Hematopoietic multipotent progenitor cell treated with erythropoietin and hydrocortisone succinate and interleukin-3 and kit ligand, for 4 days (in vitro differentiated cells): ENCODE results near the gene MTREX.
"Not testable (repeated sequence)": the region's sequence is repeated elsewhere in the genome, so short reads cannot be mapped to it uniquely, and the experiment has no call there.

Source experiments
- DNase-seq: peaks from one replicate; pipeline ENCODE4 v3.0.0-alpha.2; 2015

Gene MTREX

DNA sequence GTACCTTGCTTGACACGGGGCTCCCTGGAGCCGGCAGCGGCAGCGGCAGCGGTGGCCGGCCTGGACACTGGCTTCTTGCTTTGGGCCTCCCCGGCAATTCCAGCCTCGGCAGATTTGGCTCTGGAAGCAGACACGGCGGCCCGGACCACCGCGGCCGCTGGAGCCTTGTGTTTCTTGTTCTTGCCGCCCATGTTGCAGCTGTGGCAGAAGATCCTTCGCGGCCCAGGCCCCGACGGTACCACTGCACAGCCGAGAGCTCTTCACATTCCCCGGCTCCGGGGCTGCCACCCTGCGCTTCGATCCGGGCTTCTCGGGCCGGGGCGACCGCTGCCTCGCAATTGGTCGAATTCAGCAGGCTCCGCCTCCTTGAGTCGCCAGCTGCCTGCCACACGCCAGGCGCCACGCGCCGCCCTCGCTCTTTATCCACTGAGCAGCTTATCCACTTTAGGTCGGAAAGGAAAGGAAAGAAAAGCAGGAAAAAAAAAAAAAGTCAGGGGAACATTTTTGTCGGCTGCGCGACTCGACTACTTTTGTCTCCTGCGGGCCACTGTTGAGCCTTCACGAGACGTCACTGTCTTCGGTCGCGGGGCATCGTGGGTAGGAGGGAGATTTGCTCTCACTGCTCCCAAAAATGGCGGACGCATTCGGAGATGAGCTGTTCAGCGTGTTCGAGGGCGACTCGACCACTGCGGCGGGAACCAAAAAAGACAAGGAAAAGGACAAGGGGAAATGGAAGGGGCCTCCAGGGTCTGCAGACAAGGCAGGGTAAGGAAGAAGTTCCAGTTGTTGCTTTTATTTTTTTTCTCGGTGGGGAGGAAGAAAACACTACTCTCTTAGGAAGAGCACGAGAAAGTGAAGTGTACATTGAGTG, at the start of gene MTREX, which contains the start of gene DHX29:
MTREX (plus strand) TSS at position 607 of the 871 bp plus-strand sequence; CDS start at position 632, 25 bp downstream.
DHX29 (minus strand) TSS at position 312 of the 871 bp plus-strand sequence; CDS start at position 191, 121 bp downstream.
- DNase-seq: peak; percentile 96

DNA sequence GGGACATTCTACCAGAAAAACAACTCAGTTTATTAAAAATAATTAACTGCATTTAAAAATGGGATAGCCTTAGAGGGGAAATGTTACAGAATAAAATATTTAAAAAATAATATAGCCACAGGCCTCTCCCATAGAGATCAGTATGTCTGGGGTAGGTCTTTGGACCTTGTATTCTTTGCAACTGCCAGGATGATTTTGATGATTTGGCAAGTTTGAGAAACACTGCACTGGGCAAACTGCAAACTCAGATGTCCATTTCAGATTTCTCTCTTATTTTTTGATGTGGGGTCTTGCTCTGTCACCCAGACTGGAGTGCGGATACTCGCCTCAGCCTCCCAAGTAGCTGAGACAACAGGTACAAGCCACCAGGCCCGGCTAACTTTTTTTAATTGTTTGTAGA, 49.5 kb upstream of the MTREX start:
- no peak for DNase-seq

DNA sequence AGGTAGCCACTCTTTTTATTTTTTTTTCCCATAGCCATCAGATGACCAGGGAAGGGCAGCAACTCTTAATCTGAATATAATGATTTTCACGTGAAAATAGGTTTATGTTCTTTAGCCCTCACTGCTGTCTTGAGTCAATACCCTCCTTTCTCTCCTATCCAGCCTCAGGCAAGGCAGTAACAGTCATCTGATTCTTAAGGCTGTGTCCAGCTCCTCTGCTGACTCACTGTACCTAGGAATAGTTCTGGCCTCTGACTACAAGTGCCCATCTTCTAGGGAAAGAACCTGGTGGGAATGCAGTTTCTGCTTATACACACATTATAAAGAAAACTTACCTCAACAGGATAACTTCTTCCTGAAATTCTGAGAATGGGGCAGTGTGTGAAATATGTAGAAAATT, 31.0 kb upstream of the MTREX start:
- DNase-seq: no peak

DNA sequence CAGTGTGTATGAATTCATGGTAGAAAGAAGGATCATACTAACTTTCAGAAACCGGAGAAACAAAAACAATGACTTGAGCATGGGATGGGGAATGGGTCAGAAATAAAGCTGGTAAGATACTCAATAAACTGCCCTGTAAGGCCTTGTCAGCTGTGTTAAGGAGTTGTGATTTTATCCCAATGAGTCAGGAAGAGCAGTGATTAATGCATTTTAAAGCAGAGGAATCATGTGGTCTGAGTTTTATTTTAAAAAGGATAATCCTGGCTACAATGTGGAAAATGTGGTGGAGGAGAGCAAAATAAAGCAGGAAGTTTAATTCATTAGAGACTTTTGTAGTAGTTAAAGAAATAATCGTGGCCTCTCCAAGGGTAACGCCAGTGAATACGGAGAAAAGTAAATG, 29.0 kb upstream of the MTREX start:
- no peak for DNase-seq

DNA sequence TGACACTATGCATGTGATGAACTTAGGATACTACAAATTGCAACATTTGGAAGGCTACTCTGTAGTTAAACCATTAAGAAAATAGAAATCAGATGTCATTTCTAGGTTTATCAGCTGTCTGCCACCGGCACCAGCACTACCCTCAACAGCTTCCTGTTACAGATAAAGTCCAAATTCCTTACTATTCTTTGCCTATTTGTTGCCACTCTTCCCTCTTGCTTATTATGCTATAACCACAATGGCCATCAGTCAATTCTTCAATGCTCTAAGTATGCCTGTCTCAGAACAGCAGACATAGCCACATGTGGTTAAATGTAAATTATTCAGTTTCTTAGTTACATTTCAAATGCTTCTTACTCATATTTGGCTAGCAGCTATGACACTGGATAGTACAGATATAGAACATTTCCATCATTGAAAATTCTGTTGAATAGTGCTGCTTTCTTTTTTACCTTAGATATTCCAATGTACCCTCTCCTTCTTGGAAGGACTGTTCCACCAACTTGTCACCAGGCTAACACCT, 21.3 kb upstream of the MTREX start:
- DNase-seq: peak; percentile 74

DNA sequence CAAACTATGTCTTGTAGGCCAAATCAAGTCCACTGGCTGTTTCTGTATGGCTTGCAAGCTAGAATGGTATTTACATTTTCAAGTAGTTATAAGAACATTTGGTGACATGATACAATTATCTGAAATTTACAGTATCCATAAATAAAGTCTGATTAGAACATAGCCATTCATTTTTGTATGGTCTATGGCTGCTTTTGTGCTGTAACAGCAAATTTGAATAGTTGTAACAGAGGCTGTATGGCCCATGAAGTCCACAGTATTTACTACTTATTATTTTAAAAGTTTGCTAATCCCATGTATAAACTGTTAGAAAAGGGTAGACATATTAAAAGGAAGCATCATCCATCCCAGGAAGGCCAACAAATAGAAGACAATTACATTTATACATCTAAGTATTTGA, 18.0 kb upstream of the MTREX start:
- DNase-seq: no peak

DNA sequence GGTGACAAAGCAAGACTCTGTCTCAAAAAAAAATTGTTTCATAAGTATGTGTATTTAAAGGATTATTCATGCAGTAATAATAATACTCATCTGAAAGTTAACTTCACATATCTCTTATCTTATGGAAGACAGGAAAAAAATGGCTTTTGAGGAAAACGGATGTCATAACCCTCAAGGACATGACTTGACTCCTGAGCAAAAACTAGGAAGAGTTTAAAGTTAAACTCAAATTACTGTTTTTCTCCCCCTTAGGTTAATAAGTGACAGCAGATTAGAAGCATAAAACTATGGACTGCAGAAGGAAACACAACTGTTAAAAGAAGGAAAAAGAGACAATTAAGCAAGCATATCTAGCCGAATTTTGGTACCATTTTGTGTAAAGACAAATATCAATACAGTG, 16.8 kb upstream of the MTREX start:
- DNase-seq: no peak

DNA sequence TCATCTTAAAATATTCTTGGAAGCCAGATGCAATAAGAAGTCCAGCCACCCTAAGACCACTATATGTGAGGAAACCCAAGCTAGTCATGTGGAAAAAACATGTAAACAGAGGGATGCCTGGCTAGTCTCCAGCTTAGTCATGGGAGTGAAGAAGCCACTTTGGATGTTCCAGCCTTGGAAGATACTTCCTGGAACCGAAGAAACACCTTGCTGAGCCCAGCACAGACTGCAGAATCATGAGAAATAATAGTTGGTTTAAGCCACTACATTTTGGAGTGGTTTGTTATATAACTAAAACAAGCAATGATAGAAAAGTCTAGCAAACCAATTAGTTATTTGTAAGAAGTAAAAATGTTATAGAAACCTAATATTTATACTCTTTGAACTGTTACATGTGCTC, 12.9 kb upstream of the MTREX start:
- no peak for DNase-seq

DNA sequence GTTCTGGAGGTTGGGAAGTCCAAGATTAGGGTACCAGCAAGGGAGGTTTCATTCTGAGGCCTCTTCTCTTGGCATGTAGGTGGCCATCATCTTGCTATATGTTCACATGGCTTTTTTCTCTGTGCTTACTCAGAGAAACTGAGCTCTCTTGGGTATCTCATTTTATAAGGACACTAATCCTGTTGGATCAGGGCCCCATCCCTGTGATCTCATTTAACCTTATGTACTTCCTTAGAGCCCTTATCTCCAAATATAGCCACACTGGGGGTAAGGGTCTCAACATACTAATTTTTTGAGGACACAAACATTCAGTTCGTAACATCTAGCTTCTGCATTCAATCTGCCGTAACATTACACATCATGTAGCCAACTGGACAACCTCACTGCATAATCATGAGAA, 6.9 kb upstream of the MTREX start:
- no peak for DNase-seq

DNA sequence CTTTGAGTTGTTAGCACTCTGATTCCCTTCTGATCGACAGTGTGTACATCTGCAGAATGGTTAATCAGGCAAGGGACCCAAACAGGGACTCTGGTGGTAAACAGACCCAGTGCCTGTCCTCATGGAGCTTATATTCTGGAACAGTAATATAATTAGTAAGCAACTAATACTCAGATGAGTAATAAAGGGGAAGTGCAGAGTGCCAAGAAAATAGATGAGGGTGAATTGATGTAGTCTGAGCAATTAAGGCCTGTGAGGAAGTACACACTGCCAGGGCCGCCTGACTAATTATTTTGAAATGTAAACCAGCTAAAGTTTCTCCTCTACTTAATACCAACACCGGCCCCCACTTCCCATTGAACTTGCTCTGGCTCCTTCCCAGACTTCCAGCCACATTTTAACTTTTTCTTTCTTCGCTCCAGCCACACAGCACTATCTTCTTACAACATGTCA, 4.5 kb upstream of the MTREX start:
- DNase-seq: peak; percentile 62

DNA sequence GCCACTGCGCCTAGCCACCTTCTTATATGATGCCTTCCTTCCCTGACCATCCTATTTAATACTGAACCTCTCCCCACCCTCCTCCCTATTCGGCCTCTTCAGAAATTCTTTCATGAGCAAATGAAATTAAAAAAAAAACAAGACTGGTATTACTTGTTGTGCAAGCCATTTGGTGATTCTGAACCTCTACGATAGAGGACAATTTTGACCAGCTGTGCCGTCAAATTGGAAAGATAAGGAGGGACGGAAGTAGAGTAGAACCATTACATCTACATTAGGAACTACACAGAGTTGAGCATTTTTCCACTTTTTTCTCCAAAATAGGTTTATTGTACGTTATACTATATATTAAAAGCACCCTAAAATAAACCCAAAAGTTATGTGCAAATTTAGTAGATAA, 3.2 kb upstream of the MTREX start:
- no peak for DNase-seq

DNA sequence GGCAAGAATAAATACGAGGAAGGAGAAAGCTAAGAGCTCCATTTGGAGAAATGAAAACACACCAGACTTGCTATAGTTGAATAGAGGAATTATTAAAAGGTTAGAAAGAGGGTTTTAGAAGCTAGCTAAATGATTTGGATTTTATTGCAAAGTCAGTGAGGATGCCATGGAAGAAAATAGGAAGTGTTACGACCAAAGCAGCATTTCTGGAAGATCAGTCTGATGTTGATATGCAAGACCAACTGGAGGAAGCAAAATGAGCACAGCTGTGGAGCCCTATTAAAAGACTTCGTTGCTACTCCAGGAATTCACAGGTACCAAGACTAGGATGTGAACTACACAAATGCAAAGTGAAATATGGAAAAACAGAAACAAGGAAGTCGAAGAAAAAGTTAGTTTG, 2.4 kb upstream of the MTREX start:
- DNase-seq: no peak

DNA sequence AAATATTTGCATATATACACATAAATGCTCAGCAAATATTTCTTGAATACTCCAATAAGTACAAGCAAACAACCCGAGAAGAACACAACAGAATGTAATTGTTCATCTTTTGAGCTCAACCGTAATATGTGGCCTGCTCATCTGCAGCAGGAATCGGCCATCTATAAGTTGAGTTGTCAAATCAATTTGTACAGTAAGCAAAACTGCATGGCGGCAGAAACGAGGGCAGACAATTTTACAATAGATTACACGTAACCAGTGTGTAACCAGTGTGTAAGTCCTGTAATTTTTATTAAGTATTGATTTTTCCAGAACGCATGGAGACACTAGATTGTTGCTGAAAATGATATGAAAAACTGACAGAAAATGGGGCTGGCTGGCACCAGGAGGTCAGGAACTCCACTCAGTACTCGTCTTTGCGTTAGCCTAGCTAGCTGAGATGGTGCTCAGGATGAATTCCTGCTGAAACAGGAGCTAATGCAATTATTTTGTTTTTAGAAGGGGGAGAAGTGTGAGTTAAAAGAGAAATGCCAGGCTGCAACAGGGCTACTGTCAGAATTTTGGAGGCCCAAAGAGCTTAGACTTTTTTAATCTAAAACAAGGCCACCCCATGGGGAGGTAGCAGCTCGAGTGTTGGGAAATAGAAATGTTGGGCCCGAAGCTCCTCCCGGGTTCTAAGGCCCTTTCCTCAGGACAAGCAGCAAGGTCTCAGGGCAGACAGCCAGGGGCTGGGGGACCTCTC, 977 bp upstream of the MTREX start:
- DNase-seq: no peak

DNA sequence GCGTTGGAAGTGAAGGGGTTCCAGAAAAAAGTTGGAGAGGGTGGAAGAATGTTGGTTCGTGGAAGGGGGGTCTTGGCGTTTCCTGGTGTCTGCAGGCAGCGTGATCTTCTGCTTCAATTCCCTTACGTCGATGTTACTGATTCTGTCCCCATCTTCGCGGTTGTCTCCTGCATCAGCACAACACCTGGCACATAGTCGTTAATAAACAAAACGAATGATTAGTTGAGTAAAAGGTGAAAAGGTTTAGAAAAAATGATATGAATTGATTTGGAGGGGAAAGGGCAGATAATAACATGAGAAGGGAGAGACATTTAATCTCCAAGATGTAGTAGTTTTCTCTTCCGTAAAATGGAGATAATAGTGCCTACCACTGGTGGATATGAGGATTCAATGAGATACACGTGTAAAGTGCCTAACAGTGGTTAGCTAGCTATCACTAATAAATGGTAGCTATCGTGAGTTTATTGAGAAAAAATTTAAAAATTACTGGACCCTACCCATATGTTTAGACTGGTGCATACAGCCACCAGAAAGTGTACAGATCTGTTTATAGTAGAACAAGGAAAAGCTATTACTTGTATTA, 556 bp downstream of the MTREX start:
- peak; percentile 62 for DNase-seq

DNA sequence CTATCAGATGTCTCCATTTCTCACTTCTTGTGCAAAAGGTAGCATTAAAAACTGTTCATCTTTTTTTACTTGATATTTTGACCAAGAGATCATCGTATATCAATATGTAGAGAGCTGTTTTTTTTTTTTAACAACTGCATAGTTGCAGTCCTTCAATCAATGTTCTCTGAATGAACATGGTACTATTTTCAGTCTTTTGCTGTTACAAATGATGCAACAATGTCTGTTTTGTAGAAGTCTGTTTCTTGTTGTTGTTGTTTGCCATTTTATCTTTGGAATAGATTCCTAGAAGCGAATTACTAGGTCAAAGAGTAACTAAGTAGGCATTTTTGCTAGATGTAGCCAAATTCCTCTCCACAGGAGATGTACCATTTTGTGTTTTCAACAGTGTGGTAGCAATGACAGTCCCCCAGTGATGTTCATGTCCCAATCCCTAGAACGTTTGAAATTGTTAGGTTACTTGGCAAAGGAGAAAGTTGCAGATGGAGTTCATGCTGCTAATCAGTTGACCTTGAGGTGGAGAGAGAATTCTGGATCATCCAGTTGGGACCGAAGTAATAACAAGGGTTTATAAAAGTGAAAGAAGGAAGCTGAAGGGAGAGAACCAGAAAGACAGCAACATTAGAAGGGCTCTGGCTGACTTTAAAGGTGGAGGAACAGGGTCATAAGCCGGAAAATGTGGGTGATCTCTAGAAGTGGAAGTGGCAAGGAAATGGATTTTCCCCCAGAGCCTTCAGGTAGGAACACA, 6.3 kb downstream of the MTREX start:
- no peak for DNase-seq

DNA sequence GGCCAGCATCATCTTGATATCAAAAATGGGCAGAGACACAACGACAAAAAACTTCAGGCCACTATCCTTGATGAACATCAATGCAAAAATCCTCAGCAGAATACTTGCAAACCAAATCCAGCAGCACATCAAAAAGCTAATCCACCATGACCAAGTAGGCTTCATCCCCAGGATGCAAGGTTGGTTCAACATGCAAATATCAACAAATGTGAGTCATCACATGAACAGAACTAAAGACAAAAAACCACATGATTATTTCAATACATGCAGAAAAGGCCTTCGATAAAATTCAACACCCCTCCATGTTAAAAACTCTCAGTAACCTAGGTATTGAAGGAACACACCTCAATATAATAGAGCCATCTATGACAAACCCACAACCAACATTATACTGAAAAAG, 8.5 kb downstream of the MTREX start:
- DNase-seq: no peak

DNA sequence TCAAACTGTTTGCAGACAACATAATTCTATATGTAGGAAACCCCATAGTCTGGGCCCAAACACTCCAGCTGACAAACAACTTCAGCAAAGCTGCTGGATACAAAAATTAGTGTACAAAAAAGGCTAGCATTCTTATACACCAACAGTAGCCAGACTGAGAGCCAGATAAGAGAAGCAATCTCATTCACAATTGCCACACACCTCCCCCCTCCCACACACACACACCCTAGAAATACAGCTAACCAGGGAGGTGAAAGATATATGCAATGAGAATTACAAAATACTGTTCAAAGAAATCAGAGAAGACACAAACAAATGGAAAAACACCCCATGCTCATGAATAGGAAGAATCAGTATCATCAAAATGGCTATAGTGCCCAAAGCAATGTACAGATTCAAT, 9.0 kb downstream of the MTREX start:
- DNase-seq: peak; percentile 71

DNA sequence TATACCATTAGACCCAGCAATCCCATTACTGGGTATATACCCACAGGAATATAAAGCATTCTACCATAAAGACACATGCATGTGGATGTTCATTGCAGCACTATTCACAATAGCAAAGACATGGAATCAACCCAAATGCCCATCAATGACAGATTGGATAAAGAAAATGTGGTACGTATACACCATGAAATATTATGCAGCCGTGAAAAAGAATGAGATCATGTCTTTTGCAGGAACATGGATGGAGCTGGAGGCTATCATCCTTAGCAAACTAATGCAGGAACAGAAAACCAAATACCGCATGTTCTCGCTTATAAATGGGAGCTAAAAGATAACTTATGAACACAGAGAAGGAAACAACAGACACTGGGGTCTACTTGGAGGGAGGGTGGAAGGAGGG, 10.4 kb downstream of the MTREX start:
- DNase-seq: not testable (repeated sequence)

DNA sequence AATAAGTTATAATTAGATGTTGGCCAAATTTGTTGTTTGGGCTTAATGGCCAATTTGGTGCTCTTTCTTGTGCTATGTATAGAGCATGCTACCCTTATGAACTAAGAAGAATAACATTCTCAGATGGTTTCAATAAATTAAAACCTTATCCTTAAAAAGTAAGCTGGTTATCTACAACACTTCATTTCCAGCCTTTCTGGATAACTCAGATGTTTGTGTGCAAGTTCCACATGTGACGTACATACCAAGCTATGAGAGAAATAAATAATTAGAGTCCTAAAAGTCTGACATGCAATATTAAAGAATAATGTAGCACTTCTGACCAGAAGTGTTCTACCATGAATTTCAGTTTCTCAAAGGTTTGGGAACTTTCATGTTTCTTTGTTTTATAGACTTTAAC, 11.7 kb downstream of the MTREX start:
- DNase-seq: no peak

DNA sequence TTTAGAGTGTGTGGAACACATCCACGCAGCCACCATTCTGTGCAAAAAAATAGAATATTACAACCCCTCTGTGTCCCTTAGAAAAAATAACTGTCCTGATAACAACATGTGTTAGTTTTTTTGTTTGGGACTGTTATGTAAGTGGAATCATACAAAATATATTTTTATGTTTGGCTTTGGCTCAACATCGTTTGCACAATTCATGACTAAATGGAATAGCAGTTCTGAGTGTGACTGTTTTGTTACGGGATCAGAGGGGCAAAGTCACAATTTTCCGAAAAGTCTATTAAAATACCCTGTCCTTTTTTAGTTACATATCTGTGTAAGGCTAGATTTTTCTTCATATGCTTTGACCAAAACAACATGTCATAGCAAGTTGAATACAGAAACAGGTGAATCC, 12.8 kb downstream of the MTREX start:
- no peak for DNase-seq

DNA sequence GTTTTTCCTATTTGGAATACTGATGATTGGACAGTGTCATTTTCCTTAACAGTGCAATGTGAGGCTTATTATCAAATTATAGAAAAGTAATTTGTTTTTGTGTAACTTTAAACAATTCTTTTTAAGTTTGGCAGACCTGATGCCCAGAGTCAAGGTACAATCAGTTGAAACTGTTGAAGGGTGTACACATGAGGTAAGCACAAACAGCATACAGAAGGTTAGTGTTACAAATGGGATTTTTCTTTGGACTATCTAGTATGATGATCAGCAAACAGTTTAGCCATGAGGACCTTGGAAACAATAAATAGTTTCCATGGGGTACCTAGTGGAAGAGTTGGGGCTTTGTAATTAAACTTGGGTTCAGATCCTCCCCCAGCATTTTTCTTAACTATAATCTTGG, 16.2 kb downstream of the MTREX start:
- DNase-seq: no peak

DNA sequence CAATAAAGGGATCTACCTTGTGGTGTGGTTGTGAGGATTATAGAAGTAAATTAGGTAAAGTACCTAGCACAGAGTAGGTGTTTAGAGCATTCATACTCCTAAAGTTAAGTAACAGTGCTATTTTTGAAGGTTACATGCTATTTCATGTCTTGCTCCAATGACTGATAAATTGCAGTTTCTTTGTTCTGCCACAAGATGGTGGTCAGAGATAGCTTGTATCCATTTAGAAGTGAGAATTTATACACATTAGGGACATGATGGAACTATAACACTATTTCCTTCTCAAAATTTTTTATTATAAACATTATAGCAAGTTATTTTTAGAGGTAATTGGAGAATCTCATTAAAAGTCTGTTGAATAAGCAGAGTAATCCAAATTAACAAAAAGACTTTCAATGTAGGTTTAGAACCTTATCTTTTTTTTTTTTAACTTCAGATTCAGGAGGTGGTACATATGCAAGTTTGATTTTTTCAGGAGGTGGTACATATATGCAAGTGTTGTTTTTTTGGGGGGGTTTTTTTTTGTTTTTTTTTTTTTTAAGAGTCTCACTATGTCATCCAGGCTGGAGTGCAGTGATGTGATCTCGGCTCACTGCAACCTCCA, 17.1 kb downstream of the MTREX start:
- peak; percentile 80 for DNase-seq
